ENCODE measurements around the gene ZYX.

The ZYX gene

DNA sequence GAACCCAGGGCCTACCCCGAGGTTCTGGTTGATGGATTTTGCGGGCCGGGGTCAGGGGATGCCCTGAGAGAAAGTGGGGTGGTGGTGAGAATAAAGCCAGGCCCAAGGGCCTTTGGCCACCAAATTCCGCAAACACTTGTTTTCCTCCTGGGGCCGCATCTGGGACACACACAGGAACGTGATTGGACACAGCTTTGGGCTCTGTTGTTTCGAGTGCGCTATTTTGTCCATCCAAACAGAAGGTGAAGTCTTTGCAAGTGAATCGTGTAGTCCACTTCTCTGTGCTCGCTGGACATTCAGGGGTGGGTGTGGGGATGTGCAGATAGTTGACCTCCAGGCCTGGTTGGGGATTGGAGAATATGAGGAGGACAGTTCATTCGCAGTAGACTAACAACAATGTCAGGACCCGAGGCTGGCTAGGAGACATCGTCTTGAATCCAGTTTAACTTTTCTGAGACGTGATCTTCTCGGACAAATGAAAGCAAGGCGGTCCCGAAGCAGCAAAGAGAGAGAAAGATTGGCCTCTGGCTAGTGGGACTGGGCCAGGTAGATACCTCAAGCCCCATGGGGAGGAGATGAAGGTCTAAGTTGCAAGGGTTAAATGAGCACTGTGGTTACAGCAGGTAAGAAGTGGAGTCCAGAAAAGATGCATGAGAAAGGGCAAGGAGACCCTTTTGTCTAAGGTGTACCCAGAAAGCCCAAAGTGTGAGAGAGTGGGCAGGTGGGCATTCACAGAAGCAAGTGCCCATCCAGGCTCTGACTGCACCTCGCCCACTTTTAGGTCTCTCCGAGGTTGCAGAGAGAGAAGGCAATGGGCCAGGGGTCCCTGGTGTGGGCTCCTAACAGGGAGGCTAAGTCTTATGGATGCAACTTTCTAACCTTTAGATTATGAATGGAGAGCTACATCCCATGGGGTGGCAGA is 17.9 kb upstream of the ZYX start:
- no peak for FAIRE-seq

DNA sequence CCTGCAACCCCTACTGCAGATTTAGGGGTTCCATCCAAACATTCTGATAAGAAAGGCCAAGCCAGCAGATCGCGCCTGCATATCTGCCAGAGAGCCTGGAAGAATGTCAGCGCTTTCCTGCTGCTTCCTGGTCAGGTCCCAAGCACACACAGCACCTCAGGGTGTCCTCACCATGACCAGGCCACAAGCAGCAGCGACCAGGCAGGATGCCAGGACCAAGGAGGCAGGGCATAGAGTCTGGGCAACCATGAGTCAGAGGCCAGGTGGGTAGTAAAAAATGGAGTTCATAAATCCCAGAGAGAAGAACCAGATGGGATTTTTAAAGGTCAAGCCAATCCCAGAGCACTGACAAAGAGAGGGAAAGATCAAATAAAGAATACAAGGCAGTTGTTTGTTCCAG is 13.2 kb upstream of the ZYX start:
- no peak for FAIRE-seq

DNA sequence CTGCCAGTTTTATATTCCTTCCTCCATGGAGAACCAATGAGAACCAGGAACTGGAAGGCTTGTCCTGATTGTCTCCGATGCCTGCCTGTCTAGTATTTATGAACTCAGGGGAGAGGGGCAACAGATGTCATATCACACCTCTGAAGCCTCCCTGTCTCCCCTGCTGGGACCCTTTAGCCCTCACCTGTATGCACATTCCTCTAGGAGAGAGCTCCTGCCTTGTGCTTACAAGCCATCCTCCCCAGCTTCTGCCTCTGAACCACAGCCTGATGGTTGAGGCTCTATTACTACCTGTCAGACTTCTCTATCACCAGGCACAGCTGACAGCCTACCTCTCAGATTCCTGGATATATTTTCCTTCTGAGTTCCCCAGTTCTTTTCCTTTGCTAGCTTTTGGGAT is 12.8 kb upstream of the ZYX start:
- no peak for FAIRE-seq

DNA sequence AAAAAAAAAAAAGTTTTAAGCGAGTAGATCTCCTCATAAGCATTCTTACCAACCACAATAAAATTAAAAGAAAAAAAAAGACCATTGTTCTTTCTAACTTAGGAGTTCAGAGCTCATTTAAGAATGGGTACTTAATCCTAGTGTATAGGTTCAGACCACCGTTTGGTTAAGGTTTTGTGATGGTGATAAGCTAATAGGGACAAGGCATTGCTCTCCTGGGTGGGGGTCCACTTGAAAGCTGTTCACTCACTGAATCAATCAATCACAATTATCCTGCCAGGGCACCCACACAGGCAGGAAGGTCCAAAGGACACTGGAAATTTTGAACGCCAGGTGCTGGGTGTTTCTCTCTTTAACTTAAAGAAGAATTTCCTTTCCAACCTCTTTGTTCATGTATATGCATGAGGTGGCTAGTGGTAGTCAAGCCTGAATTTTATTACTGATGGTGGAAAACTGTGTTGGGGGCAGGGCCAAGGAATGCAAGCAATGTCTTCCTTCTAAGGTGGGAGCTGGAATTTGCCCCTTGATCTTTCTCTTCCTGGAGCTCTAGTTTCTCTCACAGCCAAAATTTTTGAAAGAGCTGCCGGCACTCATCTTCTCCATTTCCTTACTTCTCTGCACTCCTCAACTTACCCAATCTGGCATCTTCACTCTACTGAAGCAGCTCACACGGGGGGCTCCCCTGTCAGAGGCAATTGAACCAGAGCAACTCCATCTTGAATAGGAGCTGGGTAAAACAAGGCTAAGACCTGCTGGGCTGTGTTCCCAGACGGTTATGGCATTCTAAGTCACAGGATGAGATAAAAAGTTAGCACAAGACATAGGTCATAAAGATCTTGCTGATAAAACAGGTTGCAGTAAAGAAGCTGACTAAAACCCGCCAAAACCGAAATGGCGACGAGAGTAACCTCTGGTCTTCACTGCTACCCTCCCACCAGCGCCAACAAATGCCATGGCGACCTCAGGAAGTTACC is 11.2 kb upstream of the ZYX start:
- no peak for FAIRE-seq

DNA sequence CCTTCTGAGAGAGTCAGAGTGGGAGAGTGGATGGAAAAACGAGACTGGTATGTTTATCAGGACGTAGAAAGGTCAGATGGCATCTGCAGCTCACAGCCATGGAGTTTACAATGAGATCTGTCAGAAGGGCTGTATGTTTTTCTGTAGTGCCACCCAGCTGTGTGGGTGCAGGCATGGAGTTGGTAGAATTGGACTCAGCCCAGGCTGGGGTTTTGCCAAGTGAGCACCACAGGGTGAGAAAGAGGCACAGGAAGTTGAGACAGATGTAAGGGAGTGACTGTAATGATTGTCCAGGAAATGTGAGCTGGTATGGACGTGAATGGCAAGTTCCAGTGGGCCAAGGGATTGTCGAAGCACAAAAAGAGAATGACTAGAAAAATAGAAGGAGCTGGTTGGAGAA is 9.1 kb upstream of the ZYX start:
- no peak for FAIRE-seq

DNA sequence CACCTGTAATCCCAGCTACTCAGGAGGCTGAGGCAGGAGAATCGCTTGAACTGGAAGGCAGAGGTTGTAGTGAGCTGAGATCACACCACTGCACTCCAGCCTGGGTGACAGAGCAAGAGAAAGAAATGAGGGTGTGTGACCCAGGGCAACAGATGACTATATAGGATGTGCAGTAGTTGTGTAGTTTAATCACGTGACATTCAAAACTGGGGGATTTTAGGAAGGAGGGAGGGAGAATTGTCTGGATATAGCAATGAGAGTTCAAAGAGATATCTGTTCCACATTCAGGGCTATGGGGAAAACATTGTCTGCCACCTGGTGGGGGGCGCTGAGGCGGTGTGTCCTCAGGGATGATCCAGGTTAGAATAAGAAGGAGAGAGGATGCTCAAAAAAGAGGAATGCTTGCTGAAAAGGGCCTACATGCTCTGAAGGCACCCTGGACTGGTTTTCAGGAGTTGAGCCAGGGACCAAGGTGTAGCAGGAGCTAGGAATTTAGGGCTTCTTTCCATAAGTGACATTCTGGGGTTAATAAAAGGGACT is 7.8 kb upstream of the ZYX start:
- FAIRE-seq: no peak

GRCh38 chr7:143374561-143374960 is 6.6 kb upstream of the ZYX start:
- no peak for FAIRE-seq

DNA sequence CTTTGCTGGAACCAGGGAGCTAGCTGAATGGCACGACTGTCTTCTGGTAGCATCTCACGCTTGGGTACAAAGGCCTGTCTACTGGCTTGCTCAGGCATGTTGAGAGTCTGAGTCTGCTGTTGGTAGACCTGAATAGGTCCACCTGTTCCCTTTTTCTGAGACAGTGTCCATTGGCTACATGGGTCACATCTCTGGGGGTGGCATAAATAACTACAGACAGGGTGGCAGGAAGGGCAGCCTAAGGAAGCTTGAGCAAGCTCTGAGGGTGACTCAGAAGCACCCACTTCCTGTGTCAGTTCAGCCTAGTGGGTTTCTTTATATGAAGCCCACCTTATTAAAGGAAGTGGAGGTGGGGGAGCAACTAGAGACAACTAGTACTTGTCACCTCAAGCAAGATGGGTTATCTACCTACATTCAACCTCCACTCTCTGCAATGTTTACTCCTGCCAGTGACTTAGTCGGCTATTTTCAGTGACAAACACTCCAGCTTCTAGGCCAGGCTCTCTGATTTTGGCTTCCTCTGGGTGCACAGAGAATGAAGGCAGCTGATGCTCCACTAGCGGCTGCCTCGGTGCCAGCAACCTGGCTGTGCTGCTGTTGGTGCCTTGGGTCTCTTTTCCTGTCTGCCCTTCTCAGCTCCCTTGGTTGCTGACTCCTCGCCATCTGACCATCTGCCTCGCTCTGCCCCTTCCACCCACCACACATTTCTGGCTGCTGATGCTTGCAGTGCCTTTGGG is 5.7 kb upstream of the ZYX start:
- no peak for FAIRE-seq

- FAIRE-seq: no peak
Observed at GRCh38 chr7:143376396-143376795, 4.7 kb upstream of the ZYX start.

GRCh38 chr7:143379611-143380259 is 1.4 kb upstream of the ZYX start:
- FAIRE-seq: no peak

DNA sequence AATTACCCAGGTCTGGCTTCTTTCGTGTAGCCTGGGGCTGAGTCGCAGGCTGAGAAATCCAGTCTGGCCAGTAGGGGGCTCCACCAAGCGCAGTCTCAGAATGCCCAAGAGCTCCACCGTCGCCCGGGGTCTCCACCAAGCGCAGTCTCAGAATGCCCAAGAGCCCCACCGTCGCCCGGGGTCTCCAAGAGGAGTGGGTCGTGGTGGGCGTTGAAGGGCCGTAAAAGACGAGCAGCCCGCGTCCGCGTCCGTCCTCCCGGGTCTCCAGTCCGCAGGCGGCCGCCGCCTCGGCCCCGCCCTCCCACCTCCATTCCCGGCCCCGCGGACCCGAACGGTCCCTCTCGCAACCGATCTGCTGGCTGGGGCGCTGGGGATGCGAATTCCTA is 892 bp upstream of the ZYX start:
- no peak for FAIRE-seq

DNA sequence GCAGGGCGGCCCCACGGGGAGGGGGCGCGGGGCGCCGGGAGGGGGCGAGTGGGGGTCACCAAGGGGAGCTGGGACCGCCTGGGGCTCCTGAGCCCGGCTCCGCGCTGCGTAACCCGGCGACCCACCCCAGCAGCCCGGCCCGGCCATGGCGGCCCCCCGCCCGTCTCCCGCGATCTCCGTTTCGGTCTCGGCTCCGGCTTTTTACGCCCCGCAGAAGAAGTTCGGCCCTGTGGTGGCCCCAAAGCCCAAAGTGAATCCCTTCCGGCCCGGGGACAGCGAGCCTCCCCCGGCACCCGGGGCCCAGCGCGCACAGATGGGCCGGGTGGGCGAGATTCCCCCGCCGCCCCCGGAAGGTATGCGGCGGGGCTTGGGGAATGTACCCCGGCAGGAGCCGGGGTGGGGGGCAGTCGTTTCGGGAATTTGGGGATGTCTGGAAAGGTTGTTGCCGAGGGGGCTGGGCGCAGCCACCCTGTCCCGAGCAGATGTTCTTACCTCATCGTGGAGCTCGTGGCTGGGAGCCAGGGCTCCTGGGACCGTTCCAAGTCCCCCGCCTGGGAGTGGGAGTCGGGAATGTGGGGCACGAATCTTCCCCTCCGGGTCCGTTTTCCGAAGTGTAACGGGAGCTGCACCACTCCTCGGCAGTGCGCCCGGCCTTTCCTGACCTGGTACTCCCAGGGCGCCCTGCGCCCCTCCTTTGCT is 431 bp downstream of the ZYX start:
- FAIRE-seq: no peak

DNA sequence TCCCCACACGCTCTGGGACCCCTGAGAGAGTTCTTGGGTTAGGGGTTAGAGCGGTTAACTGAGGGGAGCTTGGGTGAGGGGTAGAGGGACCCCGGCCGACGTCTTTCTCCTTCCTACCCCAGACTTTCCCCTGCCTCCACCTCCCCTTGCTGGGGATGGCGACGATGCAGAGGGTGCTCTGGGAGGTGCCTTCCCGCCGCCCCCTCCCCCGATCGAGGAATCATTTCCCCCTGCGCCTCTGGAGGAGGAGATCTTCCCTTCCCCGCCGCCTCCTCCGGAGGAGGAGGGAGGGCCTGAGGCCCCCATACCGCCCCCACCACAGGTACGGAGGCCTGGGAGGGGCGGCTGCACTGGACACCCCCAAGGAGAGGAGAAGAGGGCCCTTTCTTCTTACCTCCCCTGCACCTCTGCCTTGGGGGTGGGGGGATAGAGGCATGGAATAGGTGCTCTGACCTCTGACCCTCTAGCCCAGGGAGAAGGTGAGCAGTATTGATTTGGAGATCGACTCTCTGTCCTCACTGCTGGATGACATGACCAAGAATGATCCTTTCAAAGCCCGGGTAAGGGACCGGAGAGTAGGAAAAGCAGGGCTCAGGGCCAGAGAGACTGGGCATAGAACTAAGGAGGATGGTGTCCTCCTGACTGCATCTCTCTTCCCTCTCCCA is 1.1 kb downstream of the ZYX start:
- FAIRE-seq: no peak

DNA sequence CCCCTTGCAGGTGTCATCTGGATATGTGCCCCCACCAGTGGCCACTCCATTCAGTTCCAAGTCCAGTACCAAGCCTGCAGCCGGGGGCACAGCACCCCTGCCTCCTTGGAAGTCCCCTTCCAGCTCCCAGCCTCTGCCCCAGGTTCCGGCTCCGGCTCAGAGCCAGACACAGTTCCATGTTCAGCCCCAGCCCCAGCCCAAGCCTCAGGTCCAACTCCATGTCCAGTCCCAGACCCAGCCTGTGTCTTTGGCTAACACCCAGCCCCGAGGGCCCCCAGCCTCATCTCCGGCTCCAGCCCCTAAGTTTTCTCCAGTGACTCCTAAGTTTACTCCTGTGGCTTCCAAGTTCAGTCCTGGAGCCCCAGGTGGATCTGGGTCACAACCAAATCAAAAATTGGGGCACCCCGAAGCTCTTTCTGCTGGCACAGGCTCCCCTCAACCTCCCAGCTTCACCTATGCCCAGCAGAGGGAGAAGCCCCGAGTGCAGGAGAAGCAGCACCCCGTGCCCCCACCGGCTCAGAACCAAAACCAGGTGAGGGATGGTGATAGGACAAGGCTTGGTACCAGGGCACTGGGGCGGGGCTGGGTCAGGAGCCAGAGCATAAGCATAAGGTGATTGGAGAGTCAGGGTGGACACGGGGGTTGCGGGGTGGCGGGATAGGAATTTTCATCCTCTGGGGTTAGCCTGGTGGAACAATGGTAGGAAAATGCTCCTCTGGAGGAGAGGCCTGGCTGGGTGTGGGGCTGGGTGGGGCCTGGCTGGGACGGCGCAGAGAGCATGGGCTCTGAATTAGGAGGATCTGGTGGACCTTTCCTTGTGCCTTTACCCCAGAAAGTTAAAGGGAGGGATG is 1.9 kb downstream of the ZYX start:
- FAIRE-seq: no peak

GRCh38 chr7:143383642-143383957 is 2.5 kb downstream of the ZYX start:
- FAIRE-seq: no peak

DNA sequence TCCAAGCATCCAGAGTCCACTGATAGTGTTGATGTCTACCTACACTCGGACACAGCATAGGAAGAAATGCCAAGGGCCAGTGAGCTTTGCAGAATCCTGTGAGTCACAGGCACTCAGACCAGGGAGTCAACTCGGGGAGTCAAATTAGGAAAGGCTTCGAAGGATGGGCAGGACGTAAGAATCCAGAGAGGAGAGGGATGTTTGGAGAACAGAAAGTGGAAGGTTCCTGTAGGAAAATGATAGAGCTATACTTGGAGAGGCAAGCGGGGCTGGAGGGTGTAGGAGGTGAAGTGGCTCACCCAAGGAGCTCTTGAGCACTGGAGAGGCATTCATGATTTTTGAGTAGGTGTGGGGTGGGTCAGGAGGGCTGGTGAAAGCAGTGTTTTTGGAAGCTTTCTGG is 3.0 kb downstream of the ZYX start:
- no peak for FAIRE-seq

GRCh38 chr7:143384661-143385631 is 3.8 kb downstream of the ZYX start:
- FAIRE-seq: no peak

- FAIRE-seq: no peak
Observed at GRCh38 chr7:143385891-143386781, 5.0 kb downstream of the ZYX start.

Data from A204.1 (cell line).